K562 (cell line): ENCODE measurements around the gene PKD1. TPM values are rescaled to one million over a fixed set of nuclear protein-coding genes. Genes with fewer than 3 reads are reported as not detected.
A peak's percentile ranks its signal among the peaks of the same experiment; 100 is the strongest.

ENCODE experiments used
- ATAC-seq: fragments of 200-7000 bp; cut with Tn5 transposase; 3 replicates; pipeline ENCODE4 v1.9.1; 2020; ENCODE audit warnings: moderate library complexity
- BruUV-seq: library from RNA; stranded (reverse); fragments of 400-500 nt; replicated peaks from 2 replicates; lab custom pipeline; 2021; lab: Mats Ljungman, UMichigan
- CTCF ChIA-PET: fragments of 300-600 bp; formaldehyde crosslinking; extraction: SDS; loops from one replicate; lab custom pipeline; 2021; ENCODE audit warnings: low intra/inter-chr PET ratio; lab: Yijun Ruan, JAX
- POLR2A ChIA-PET: fragments of 300-600, 350-650 bp; sonication (Branson Sonifier 250); formaldehyde crosslinking; extraction: SDS; loops from one replicate; lab custom pipeline; 2021; ENCODE audit warnings: antibody characterized with exemption, inconsistent platforms; lab: Yijun Ruan, JAX
- DNase-seq, 4 experiments: peaks; one replicate each; pipeline versions ENCODE4 v3.0.0 to v3.0.0-alpha.2; 2011 to 2018; ENCODE audit warnings: low spot score in 3 of 4, mixed read lengths in 3 of 4; ENCODE audit errors: extremely low read depth in 1 of 4
- FAIRE-seq: peaks from 2 replicates; lab custom pipeline; 2011; peaks lifted over from hg19 to GRCh38; lab: Jason Lieb, UNC
- H2AFZ ChIP-seq: 2 replicates; pipeline ENCODE4 v1.6.0; 2011; ENCODE audit warnings: low read depth, low read length, control low read depth, inconsistent platforms
- H3K27ac ChIP-seq: fragments of 200-600 bp; 3 replicates; pipeline ENCODE4 v1.8.0; 2011; ENCODE audit warnings: low read depth, mild to moderate bottlenecking, control low read depth, inconsistent platforms, low read length, moderate library complexity, mixed read lengths; ENCODE audit errors: extremely low read depth
- H3K27me3 ChIP-seq, 2 experiments: fragments of 300-600 bp in 1 of 2; 2 replicates in 1 of 2; 3 replicates in 1 of 2; pipeline versions ENCODE4 v1.6.0 to v1.8.0; 2011; ENCODE audit warnings: inconsistent platforms in 2 of 2, low read length in 2 of 2, mild to moderate bottlenecking in 1 of 2, mixed read lengths in 1 of 2, moderate library complexity in 1 of 2; ENCODE audit not compliant: control insufficient read depth in 2 of 2, insufficient read depth in 2 of 2
- H3K36me3 ChIP-seq: fragments of 300-600 bp; 3 replicates; pipeline ENCODE4 v1.8.0; 2011; ENCODE audit warnings: mild to moderate bottlenecking, low read length, inconsistent platforms; ENCODE audit not compliant: control insufficient read depth, insufficient read depth
- H3K4me1 ChIP-seq, 2 experiments: fragments of 200-600 bp in 1 of 2; replicated peaks in 1 of 2; 2 replicates in 1 of 2; 3 replicates in 1 of 2; pipeline versions ENCODE4 v1.5.1 to v1.8.0; 2011; ENCODE audit warnings: inconsistent platforms in 2 of 2, low read length in 2 of 2, mild to moderate bottlenecking in 1 of 2, mixed read lengths in 1 of 2, moderate library complexity in 1 of 2; ENCODE audit not compliant: control insufficient read depth in 2 of 2, insufficient read depth in 2 of 2
- H3K4me2 ChIP-seq: 2 replicates; pipeline ENCODE4 v1.6.1; 2011; ENCODE audit warnings: low read length, control low read depth, inconsistent platforms, mixed read lengths; ENCODE audit not compliant: insufficient read depth
- H3K4me3 ChIP-seq: fragments of 200-600 bp; sonication (generic), shearing (Covaris generic); 2 replicates; pipeline ENCODE4 v1.5.1; 2016; ENCODE audit warnings: control low read depth, inconsistent platforms
- H3K79me2 ChIP-seq: fragments of 200-600 bp; 3 replicates; pipeline ENCODE4 v1.8.0; 2011; ENCODE audit warnings: low read length, inconsistent platforms; ENCODE audit not compliant: control insufficient read depth, insufficient read depth
- H3K9ac ChIP-seq, 2 experiments: 2 replicates each; pipeline versions ENCODE4 v1.6.0 to v1.6.1; 2011; ENCODE audit warnings: low read depth in 2 of 2, low read length in 2 of 2, control low read depth in 1 of 2, inconsistent platforms in 1 of 2, mild to moderate bottlenecking in 1 of 2, mixed read lengths in 1 of 2; ENCODE audit not compliant: insufficient read depth in 1 of 2
- H3K9me1 ChIP-seq: one replicate; pipeline ENCODE4 v1.6.0; 2011; ENCODE audit warnings: inconsistent platforms, mild to moderate bottlenecking, low read length, moderate library complexity; ENCODE audit not compliant: control insufficient read depth, insufficient read depth
- H3K9me3 ChIP-seq: replicated peaks from 2 replicates; pipeline ENCODE4 v1.5.1; 2011; ENCODE audit warnings: low read depth, low read length, inconsistent platforms; ENCODE audit not compliant: control insufficient read depth, insufficient read depth
- H4K20me1 ChIP-seq: replicated peaks from 2 replicates; pipeline ENCODE4 v1.6.1; 2011; ENCODE audit warnings: low read length, inconsistent platforms, mixed read lengths; ENCODE audit not compliant: control insufficient read depth, insufficient read depth
- HNRNPL ChIP-seq: fragments of 200-400 bp; formaldehyde crosslinking; IDR thresholded peaks from 2 replicates; pipeline ENCODE4 v1.6.1; 2017; ENCODE audit warnings: low read depth, mild to moderate bottlenecking, low read length
- LARP7 ChIP-seq: fragments of 450-650 bp; IDR thresholded peaks from 2 replicates; pipeline ENCODE4 v1.6.1; 2016
- MCM3 ChIP-seq: fragments of 450-650 bp; IDR thresholded peaks from 2 replicates; pipeline ENCODE4 v1.6.1; 2016
- POLR2AphosphoS2 ChIP-seq: IDR thresholded peaks from 2 replicates; pipeline ENCODE4 v1.6.1; 2012; ENCODE audit warnings: low read length, improper control_type of control experiment
- POLR2G ChIP-seq: fragments of 200-400 bp; formaldehyde crosslinking; IDR thresholded peaks from 2 replicates; pipeline ENCODE4 v1.6.1; 2017; ENCODE audit warnings: low read depth, mild to moderate bottlenecking, antibody characterized with exemption, low read length, moderate library complexity
- PTRF ChIP-seq: fragments of 450-650 bp; IDR thresholded peaks from 2 replicates; pipeline ENCODE4 v1.6.1; 2016; ENCODE audit warnings: mild to moderate bottlenecking, missing genetic modification characterization, missing compliant biosample characterization
- RBM22 ChIP-seq: fragments of 200-400 bp; formaldehyde crosslinking; IDR thresholded peaks from 2 replicates; pipeline ENCODE4 v1.6.1; 2018; ENCODE audit warnings: low read length, low read depth; ENCODE audit not compliant: poor library complexity, severe bottlenecking
- RFX7 ChIP-seq: fragments of 250-450 bp; sonication (Bioruptor Pico); IDR thresholded peaks from 2 replicates; pipeline ENCODE4 v1.5.1; 2021; ENCODE audit warnings: mild to moderate bottlenecking
- ZNF12 ChIP-seq: sonication (generic); formaldehyde crosslinking; IDR thresholded peaks from 2 replicates; pipeline ENCODE4 v1.4.0; 2020; ENCODE audit warnings: mild to moderate bottlenecking, missing genetic modification reagents
- ZNF583 ChIP-seq: fragments of 250-450 bp; sonication (Bioruptor Pico); IDR thresholded peaks from 2 replicates; pipeline ENCODE4 v1.4.0; 2020
- WGBS: fragments of 100-300 bp; shearing (Covaris generic); methylation state at CpG from one replicate; pipeline ENCODE4 v1.1.6; 2016; ENCODE audit warnings: low coverage, mixed read lengths; ENCODE audit not compliant: insufficient coverage; ENCODE audit errors: missing lambda C conversion rate; 5-methylcytosine and 5-hydroxymethylcytosine counted together
- in situ Hi-C: fragments of 300-500 bp; cut with MboI; formaldehyde crosslinking; loops from 4 replicates; pipeline ENCODE4 v1.15.0; 2018; ENCODE audit warnings: inconsistent platforms, mixed read lengths
- intact Hi-C: fragments of 100-400 bp; cut with micrococcal nuclease; formaldehyde crosslinking; loops from 2 replicates; pipeline ENCODE4 v1.14.2; 2022
- polyA plus RNA-seq, 8 experiments: library from polyadenylated mRNA; depleted of rRNA in 4 of 8; stranded (reverse) in 5 of 8; unstranded in 3 of 8; fragments of >200 nt; fragmentation: Nextera tagmentation in 2 of 8; fragmentation: Illumina TruSeq in 1 of 8; extraction: Ambion mirVana in 2 of 8; extraction: Trizol in 1 of 8; gene quantifications; 2 replicates each; pipeline versions ENCODE4 v1.2.1 to v1.2.3, GENCODE V29; 2011 to 2014; ENCODE audit warnings: inconsistent platforms in 1 of 8, missing spikeins in 1 of 8
- total RNA-seq, 7 experiments: library from RNA; depleted of rRNA in 6 of 7; stranded (reverse); fragments of >200 nt in 6 of 7; fragmentation: Illumina TruSeq in 2 of 7; extraction: Trizol in 2 of 7; gene quantifications; 2 replicates each; pipeline versions ENCODE4 v1.2.1 to v1.2.3, GENCODE V29; 2011 to 2021; ENCODE audit warnings: low replicate concordance in 1 of 7
- TF ChIP-seq, protein P1 (sequence below): sonication (generic); formaldehyde crosslinking; IDR thresholded peaks from 2 replicates; pipeline ENCODE4 v1.8.1; 2023; ENCODE audit warnings: mild to moderate bottlenecking, missing genetic modification reagents

The PKD1 gene
- total and polyA plus RNA-seq, 9 of the 15 experiments (the other 6 are each of a cell fraction or from before 2014, with no cell fraction given), result 0.23 to 93.5 (median 12.6) TPM

DNA sequence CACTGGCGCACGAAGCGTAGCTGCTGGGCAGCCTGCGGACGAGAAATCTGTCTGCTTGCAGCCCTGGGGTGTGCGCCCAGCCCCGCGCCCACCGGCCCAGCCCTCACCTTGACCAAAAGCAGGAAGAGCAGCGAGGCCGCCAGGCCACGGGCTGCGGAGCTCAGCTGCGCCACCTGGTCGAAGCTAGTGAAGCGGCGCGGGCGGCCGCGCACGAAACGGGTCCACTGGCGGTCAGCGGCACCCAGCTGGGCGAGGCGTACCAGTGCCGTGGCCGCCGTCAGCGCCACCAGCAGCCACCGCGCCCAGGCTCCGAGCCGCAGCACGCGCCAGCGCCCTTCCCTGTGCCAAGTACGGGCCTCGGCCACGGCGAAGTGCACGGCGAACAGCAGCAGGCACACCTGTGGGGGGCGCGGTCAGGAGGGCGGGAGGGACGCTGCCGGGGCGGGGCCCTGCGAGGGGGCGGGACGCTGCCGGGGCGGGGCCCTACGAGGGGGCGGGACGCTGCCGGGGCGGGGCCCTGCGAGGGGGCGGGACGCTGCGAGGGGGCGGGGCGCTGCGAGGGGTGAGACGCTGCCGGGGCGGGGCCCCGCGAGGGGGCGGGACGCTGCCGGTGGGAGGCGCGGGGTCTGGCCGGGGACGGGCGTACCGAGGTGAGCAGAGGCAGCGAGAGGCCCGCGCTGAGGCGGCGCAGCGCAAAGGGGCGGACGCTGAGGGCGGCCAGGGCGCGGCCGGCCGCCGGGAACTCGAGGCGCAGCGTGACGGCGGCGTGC lies 44.7 kb downstream of the PKD1 start:
- TF ChIP-seq PTRF (no peak), ZNF583 (CRISPR knock-in tag) (no peak), HNRNPL (peak; percentile 52; the same call in 1 of the 2 replicates), POLR2G (peak; percentile 68), RFX7 (CRISPR knock-in tag) (no peak), ZNF12 (CRISPR knock-in tag) (no peak), LARP7 (no peak), RBM22 (peak; percentile 12), MCM3 (no peak), POLR2AphosphoS2 (no peak)
- TF ChIP-seq, protein P1, sequence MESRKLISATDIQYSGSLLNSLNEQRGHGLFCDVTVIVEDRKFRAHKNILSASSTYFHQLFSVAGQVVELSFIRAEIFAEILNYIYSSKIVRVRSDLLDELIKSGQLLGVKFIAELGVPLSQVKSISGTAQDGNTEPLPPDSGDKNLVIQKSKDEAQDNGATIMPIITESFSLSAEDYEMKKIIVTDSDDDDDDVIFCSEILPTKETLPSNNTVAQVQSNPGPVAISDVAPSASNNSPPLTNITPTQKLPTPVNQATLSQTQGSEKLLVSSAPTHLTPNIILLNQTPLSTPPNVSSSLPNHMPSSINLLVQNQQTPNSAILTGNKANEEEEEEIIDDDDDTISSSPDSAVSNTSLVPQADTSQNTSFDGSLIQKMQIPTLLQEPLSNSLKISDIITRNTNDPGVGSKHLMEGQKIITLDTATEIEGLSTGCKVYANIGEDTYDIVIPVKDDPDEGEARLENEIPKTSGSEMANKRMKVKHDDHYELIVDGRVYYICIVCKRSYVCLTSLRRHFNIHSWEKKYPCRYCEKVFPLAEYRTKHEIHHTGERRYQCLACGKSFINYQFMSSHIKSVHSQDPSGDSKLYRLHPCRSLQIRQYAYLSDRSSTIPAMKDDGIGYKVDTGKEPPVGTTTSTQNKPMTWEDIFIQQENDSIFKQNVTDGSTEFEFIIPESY, result peak; percentile 88

More for the DNA sequence above, 44.7 kb downstream of the PKD1 start:
- in situ Hi-C loops (no loop called here), intact Hi-C loops (no loop called here)
- POLR2A ChIA-PET, result interaction anchor here (1.4 kb wide), 1 partner anchor 10 kb away, joined by 10 read pairs; no protein-coding TSS in a partner anchor
- Histone ChIP-seq H2AFZ (no peak overlapping the region), H3K79me2 (no peaks in the 10 kb centered on the region), H3K27ac (no peak overlapping the region), H3K9ac (no peak overlapping the region), H3K4me1 (peaks cover 0 to 26% of the 10 kb centered on the region in 2 experiments; a peak in 1 of 5 replicates), H3K27me3 (no peaks in the 10 kb centered on the region), H3K9me3 (no peaks in the 10 kb centered on the region), H4K20me1 (no peaks in the 10 kb centered on the region), H3K9me1 (no peaks in the 10 kb centered on the region), H3K4me3 (no peak overlapping the region), H3K4me2 (no peak overlapping the region), H3K36me3 (peaks cover 74% of the 10 kb centered on the region; the same call in 2 of the 3 replicates)
- no peak for FAIRE-seq
- ATAC-seq, result peak; percentile 56
- DNase-seq, result peak in 3 of 4 experiments; percentile 51 to 80 (median 59)
- WGBS, result 98% methylated on average over 19 of the region's 101 CpGs
- CTCF ChIA-PET, result no interaction called here
- no TSS peak for BruUV-seq
